ENCODE measurements around the gene RBM18.

The RBM18 gene

DNA sequence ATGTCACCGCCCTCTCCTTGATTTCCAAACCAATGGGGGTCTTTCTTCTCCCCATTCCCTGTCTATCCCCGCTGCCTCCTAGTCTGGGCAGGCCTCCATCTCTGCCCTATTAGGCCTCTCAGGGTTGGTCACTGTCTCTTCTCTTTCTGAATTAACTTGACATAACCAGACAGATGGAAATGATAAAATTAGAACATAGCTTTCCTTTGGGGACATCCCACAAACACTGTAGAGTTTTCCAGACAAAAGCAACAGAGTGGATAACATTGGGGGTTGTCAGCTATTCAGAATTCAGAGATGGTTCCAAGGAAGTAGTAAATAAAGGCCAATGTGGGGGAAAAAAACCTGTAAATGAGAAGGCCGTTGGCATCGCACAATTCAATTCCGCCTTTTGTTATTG, 60.6 kb downstream of the RBM18 start:
- DNase-seq (ENCODE audit: low read depth in 2 of 2) = no peak

- no peak for DNase-seq (ENCODE audit: low read depth in 2 of 2)
Observed at GRCh38 chr9:122202111-122202510, 62.5 kb downstream of the RBM18 start.

DNA sequence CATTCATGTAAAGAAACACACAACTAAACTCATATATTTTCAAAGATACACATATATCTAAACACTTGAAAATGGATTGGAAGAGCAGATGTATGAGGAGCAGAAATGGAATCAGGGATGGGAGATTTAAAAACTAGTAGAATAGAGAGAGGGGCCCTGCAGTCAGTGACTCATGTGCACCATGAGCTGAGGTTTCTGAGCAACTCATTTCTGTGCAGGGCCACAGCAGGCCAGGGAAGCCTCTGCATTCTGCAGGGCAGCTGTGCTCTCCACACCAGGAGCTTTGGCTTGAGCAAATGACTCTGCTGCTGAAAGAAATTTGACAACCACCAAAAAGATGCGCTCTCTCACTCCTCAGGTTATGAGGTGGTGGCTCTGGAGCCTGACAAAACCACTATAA, 63.0 kb downstream of the RBM18 start:
- no peak for DNase-seq (ENCODE audit: low read depth in 2 of 2)

GRCh38 chr9:122200960-122201595, 63.6 kb downstream of the RBM18 start:
- DNase-seq (ENCODE audit: low read depth in 2 of 2) = no peak

DNA sequence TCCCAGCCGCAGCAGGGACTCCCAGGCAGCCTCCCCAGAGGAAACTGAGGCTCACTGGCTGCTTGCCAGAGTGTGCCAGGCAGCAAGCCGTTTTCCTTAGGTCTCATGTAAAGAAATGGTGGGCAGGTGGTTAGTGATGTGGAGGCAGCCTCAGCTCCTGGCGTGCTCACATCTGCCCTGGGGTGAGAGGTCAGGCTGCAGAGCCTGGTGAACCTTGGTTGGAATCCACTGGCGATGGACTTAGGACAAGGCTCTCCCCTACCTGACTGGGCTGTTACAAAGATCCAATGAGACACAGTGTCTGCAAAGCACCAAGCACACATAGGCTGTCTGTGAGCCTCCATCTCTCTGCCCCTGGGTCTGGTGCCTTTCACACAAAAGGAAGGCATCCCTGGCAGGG, 66.8 kb downstream of the RBM18 start:
- DNase-seq (ENCODE audit: low read depth in 2 of 2) = no peak

DNA sequence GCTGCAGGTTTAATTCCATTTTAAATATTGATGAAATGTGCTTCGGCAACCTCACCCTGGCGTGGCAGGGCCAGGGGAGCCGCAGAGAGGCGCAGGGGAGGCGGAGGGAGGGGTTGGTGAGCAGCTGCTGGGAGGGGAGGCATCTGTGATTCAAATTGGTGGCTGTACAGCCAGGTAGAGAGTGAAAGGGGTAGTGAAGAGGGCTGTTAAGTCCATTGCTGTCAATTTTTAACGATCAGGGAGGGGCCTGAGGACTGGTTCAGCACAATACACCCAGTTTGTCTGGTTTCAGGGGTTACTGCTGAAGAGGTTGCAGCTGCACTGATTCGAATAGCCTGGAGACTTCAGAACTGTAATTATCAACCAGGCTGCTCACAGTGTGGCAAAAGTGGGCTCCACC, 67.2 kb downstream of the RBM18 start:
- DNase-seq (ENCODE audit: low read depth in 2 of 2) = no peak

GRCh38 chr9:122195875-122196274, 68.8 kb downstream of the RBM18 start:
- DNase-seq (ENCODE audit: low read depth in 2 of 2) = no peak

DNA sequence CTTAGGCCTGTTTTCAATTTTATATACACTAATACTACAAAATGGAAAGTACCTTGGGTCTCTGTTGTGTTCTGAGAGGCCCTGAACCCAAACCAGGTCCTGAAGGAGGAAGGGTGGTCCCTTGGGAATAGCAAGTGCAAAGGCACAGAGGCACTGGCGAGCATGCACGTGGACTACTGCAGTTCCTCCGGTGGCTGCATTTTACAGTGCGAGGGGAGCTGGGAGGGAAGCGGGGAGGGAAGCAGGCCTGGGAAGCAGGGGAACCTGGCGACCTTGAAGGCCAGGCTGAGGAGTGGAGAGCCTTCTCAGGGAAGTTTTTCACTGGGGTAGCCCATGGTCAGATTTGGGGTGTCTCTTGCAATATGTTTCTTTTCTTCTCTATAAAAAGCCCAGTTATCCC, 71.0 kb downstream of the RBM18 start:
- no peak for DNase-seq (ENCODE audit: low read depth in 2 of 2)

DNA sequence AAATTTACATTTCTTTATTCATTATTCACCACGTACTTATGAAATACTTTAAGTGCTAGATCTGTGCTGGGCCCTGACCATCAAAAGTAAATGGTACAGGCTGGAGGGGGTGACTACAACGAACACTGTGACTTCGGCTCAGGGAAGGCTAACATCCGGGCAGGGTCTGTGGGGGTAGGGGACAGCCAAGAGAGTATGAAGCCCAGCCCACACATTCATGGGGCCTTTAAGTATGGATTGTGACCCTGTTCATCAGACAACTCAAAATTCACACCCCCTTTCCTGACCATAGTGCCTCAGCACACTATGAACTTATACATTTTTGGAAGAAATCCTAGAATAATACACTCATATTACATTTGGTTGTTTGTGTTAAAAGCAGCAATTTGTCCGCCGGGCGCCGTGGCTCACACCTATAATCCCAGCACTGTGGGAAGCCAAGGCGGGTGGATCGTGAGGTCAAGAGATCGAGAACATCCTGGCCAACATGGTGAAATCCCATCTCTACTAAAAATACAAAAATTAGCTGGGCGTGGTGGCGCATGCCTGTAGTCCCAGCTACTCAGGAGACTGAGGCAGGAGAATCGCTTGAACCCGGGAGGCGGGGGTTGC, 71.6 kb downstream of the RBM18 start:
- DNase-seq (ENCODE audit: low read depth in 2 of 2) = no peak

DNA sequence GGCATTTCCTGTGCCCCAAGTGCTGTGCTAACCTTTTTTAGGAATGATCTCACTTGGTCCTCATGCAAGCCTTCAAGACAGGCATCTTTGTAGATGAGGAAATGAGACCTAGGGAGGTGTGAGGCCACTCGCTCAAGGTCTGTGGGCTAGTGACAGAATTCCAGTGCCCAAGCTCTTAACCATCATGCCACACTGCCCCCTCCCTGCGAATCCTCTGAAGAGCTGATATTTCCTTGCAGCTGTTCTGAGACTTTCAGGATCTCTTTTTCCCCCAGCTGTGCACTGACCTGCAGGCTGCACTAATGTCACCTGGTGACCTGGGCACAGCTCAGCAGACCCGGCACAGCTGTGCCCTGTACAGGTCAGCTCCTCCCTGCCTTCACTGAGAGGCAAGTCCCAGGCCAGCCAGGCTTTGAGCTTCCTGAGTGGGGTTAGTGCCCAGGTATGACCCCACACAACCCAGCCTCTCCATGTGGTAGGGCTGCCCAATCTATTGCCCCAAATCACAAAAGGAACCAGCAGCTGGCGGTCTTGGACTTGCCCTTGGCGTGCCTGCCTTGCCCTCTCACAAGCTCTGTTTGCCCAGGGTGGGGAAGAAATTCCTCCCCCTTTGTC, 72.3 kb downstream of the RBM18 start:
- no peak for DNase-seq (ENCODE audit: low read depth in 2 of 2)

DNA sequence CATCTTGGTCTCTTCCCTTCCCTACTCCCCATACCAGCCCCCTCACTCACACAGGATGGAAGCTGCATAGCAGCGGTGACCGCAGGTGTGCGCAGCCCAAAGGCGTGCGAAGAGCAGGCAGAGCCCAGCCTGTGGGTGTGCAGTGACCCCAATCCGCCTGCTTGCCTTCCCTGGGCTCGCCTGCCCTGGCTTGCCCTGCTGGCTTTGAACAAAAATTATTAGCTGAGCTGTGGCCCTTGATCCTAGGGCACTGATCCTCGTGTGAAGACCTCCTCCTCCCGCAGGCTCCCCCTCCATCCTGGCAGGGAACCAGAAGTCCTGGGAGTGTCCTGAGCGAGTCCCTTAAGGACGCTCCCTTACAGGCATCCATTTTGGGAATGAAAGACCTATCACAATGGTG, 73.1 kb downstream of the RBM18 start:
- no peak for DNase-seq (ENCODE audit: low read depth in 2 of 2)

DNA sequence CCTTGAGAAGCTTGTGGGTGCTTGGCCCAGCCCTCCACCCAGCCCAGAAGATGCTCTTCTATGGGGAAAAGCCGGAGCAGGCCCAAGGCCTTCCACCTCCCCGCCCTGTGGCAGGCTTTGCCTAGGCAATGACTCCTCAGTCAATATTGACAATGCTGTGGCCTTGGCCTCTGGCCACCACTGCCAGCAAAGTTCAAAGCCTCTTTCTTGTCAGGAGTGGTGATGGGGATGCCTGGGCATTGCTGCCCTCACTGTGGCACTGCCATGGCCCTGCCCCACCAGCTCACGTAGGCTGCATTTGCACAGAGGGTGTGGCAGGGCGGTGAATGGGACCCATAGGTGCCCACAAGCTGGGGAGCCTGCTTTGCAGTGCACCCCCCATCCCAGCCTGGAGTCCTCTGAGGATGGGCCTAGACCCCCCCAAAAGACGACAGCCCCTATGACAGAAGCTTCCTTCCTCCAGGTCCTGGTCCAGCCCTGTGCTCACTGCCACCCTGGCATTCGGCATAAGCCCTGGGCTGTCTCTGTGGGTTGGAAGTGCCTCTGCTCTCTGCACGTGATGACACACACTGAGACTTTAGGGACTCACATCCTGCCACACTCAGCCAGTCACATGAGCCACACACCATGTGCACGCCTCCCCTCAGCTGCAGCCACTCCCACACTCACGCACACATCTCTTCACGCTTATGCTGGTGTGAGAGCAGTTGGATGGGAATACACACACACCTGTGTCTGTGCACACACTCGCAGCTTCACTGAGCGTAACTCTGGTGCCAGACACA, 73.9 kb downstream of the RBM18 start:
- DNase-seq (ENCODE audit: low read depth in 2 of 2) = peak in 1 of 2 donors; percentile 6

DNA sequence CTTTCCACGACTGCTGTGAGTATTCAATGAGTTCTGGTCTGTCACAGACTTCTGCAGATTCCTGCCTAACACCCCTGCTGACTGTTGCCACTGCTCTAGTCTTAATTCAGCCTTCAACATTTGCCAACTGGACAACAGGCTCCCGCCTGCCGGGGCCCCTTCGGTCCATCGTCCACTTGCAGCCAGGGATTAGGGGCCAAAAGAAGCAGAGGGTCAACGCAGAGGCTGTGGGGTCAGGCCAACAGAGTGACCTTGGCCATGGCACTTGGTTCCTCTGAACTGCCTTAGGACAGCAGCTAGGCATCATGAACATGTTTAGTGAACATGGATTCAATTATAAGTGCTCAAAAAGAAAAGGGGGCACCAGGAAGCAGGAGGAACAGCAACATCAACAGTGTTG, 76.3 kb downstream of the RBM18 start:
- DNase-seq (ENCODE audit: low read depth in 2 of 2) = no peak

Data from stimulated activated CD4-positive, alpha-beta T cell treated with anti-CD3 and anti-CD28 coated beads, Interleukin-4, amount 100 ng/mL, for 48 hours (primary cell).